Mesothelial cell of epicardium (in vitro differentiated cells): ENCODE results near the gene ASB18. TPM values are rescaled to one million over a fixed set of nuclear protein-coding genes. Genes with fewer than 3 reads are reported as not detected.

Source experiments
- DNase-seq, 2 experiments: peaks; one replicate each; pipeline ENCODE4 v3.0.0; 2021; ENCODE audit warnings: low spot score in 2 of 2; ENCODE audit not compliant: unreplicated experiment in 2 of 2
- H3K27ac Mint-ChIP-seq: 2 replicates; pipeline ENCODE4 v1.8.0; 2021; ENCODE audit warnings: mixed read lengths
- H3K27me3 Mint-ChIP-seq: 2 replicates; pipeline ENCODE4 v1.8.0; 2021; ENCODE audit warnings: low read depth, mixed read lengths
- H3K36me3 Mint-ChIP-seq: 2 replicates; pipeline ENCODE4 v1.8.0; 2021; ENCODE audit warnings: mixed read lengths
- H3K4me1 Mint-ChIP-seq: 2 replicates; pipeline ENCODE4 v1.8.0; 2021; ENCODE audit warnings: mixed read lengths
- H3K4me3 Mint-ChIP-seq: 2 replicates; pipeline ENCODE4 v1.8.0; 2021; ENCODE audit warnings: mild to moderate bottlenecking, moderate library complexity, mixed read lengths
- H3K9me3 Mint-ChIP-seq: 2 replicates; pipeline ENCODE4 v1.8.0; 2021; ENCODE audit warnings: mixed read lengths
- total RNA-seq: library from RNA; stranded (reverse); gene quantifications from 3 replicates; pipeline ENCODE4 v1.2.1, GENCODE V29; 2021
- TF ChIP-seq, protein P1 (sequence below): fragments of 200-600 bp; sonication (generic); IDR thresholded peaks from one replicate; pipeline ENCODE4 v1.5.0; 2021; ENCODE audit warnings: antibody characterized with exemption; ENCODE audit not compliant: unreplicated experiment

The ASB18 gene
- total RNA-seq, 1 donor from 2014 or later = not detected

DNA sequence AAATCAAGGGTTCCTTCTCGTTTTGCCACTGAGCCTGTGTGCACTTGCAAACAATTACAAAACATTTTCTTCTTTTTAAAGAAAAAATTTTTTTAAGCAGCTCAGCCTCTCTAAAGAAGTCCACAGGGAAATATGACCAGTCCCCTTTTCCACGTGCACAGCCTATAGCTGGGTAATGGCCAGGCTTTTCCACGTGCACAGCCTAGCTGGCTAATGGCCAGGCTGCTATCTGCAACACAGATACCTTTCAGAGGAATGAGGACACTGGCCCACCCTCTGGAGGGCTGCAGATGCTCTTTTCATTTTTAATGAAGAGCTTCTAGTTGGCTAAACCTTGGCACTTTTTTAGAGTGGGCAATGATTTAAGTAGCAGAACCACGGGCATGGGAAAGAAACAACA lies 46.3 kb downstream of the ASB18 start:
- no peak for DNase-seq
- H3K36me3 Mint-ChIP-seq = no peaks in the 10 kb centered on the region
- H3K4me1 Mint-ChIP-seq = no peaks in the 10 kb centered on the region
- TF ChIP-seq, protein P1, sequence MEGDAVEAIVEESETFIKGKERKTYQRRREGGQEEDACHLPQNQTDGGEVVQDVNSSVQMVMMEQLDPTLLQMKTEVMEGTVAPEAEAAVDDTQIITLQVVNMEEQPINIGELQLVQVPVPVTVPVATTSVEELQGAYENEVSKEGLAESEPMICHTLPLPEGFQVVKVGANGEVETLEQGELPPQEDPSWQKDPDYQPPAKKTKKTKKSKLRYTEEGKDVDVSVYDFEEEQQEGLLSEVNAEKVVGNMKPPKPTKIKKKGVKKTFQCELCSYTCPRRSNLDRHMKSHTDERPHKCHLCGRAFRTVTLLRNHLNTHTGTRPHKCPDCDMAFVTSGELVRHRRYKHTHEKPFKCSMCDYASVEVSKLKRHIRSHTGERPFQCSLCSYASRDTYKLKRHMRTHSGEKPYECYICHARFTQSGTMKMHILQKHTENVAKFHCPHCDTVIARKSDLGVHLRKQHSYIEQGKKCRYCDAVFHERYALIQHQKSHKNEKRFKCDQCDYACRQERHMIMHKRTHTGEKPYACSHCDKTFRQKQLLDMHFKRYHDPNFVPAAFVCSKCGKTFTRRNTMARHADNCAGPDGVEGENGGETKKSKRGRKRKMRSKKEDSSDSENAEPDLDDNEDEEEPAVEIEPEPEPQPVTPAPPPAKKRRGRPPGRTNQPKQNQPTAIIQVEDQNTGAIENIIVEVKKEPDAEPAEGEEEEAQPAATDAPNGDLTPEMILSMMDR = no peak
- H3K4me3 Mint-ChIP-seq = no peak overlapping the region
- H3K27ac Mint-ChIP-seq = no peak overlapping the region
- no peaks in the 10 kb centered on the region for H3K9me3 Mint-ChIP-seq
- H3K27me3 Mint-ChIP-seq = peaks cover 26% of the 10 kb centered on the region

DNA sequence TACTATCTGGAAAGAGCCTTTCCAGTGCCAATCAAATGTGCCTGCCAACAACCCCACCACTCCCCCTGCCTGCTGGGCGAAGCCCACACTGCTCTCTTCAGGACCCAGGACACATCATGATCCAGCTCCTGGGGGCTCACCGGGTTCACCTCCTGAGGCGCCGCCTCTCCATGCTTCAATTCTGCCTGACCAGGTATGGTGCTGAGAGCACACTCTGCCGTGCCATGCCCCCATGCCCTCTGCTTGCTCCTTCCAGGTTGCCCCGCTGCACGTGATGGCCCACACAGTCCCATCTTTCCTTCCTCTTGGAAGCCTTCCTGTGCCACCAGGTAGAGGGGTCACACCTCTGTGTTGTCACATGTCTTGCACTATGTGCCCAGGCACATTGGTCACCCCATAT lies 47.5 kb downstream of the ASB18 start:
- TF ChIP-seq, protein P1 = no peak
- Mint-ChIP-seq H3K27me3 (peaks cover 24% of the 10 kb centered on the region), H3K4me3 (no peak overlapping the region), H3K9me3 (no peaks in the 10 kb centered on the region), H3K4me1 (no peaks in the 10 kb centered on the region), H3K27ac (no peak overlapping the region), H3K36me3 (no peaks in the 10 kb centered on the region)
- DNase-seq = no peak

DNA sequence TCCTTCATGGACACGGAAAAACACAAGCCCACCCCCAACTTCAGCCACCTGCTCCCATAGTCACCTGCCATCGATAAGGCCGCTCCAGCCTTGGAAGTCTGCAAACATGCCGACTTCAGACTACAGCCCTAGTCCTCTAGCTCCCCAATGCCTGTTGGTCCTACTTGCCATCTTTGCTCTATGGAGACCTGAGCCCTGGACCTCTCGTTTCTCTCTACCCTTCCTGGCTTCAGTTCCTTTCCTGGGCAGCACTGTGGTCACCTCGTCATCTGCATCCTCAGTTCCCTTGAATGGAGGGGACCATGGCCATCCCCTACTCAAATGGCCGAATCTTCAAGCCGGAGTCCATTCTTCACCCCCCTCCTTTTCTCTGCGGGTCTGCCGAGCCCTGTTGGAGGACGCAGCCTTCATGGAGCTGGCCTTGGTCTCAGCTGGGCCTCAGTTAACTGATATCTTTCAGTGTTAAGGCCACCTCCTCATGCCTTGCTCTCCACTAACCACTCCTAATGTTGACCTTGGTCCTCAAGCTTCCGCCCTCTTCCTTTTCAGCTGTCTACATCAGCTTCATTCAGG lies 48.4 kb downstream of the ASB18 start:
- Mint-ChIP-seq H3K27ac (no peak overlapping the region), H3K27me3 (peaks cover 24% of the 10 kb centered on the region), H3K4me3 (no peak overlapping the region), H3K36me3 (no peaks in the 10 kb centered on the region), H3K4me1 (no peaks in the 10 kb centered on the region), H3K9me3 (no peaks in the 10 kb centered on the region)
- DNase-seq = no peak
- TF ChIP-seq, protein P1 = no peak

DNA sequence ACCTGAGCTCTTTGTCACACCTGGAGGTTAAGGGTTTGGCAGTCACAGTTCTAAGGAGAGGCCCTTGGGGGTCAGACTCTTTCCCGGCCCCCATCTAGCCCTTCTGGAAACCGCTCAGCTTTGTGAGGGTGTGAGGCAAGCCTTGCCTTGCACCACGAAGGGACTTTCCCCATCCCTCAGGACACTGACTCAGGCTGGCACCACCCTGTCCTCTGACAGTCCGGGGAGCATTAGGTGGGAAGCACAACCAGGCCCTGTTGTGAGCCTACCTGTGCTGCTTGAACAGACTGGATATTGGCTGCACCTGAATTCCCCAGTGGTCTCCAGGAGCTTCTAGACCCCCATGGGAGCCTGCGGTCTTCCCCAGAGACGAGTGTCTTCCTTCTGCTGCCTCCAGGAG lies 49.0 kb downstream of the ASB18 start:
- TF ChIP-seq, protein P1 = no peak
- H3K36me3 Mint-ChIP-seq = no peaks in the 10 kb centered on the region
- H3K4me3 Mint-ChIP-seq = no peak overlapping the region
- no peak overlapping the region for H3K27ac Mint-ChIP-seq
- DNase-seq = no peak
- H3K9me3 Mint-ChIP-seq = no peaks in the 10 kb centered on the region
- no peaks in the 10 kb centered on the region for H3K4me1 Mint-ChIP-seq
- H3K27me3 Mint-ChIP-seq = peaks cover 22% of the 10 kb centered on the region

DNA sequence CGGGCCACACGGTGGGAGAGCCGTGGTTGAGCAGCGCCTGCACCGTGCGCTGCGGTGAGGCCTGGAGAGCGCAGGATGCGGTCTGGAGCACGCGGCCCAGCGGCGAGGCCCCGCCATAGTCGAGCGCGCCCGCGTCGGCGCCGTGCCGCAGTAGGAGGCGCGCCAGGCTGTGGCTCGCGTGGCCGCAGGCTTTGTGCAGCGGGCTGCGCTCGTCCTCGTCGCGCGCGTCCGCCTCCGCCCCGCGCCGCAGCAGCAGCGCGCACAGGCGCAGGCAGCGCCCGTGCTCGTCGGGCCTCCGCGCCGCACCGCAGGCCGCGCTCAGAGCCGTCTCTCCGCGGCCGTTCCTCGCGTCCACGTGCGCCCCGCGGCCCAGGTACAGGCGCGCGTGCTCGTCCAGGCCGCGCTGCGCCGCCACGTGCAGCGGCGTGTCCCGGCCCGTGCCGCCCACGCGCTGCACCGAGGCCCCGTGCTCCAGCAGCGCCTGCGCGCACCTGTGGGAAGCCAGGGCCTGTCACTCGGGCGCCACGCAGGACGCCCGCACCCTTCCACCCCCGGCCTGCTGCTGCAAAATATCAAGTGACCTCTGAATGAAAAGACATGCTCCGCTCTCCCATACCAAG lies 49.7 kb downstream of the ASB18 start:
- DNase-seq = no peak
- Mint-ChIP-seq H3K36me3 (no peaks in the 10 kb centered on the region), H3K27me3 (peaks cover 22% of the 10 kb centered on the region), H3K9me3 (no peaks in the 10 kb centered on the region), H3K27ac (no peak overlapping the region), H3K4me1 (no peaks in the 10 kb centered on the region), H3K4me3 (no peak overlapping the region)
- TF ChIP-seq, protein P1 = no peak
